ENCODE data around the gene HAPSTR1. TPM values are rescaled to one million over a fixed set of nuclear protein-coding genes. Genes with fewer than 3 reads are reported as not detected.
A peak's percentile ranks its signal among the peaks of the same experiment; 100 is the strongest.

HAPSTR1 gene
- total and polyA plus RNA-seq, 2 of the 4 experiments (the other 2 are of a cell fraction), result 22.2 to 56.5 TPM

- in situ Hi-C loops (cut with MboI; ENCODE audit: low sequenced_read_pairs), result loop anchor here (5.0 kb wide), 1 partner anchor 53 kb away; no protein-coding TSS in a partner anchor
- no peak overlapping the region for H4K5ac ChIP-seq (ENCODE audit: low read depth, low read length)
- no peak overlapping the region; the same call in 1 of the 2 replicates for H3K23ac ChIP-seq (ENCODE audit: low read depth, low read length)
- H3K4ac ChIP-seq (ENCODE audit: low read depth, low read length), result peak overlapping the region; percentile 93
- TF ChIP-seq CHD1 (IDR thresholded peaks at IDR 0.05; ENCODE audit: low read depth, low read length) (no peak), MXI1 (IDR thresholded peaks at IDR 0.05; ENCODE audit: borderline replicate concordance, low read depth, low read length) (peak; percentile 42; the same call in 1 of the 2 replicates), BHLHE40 (IDR thresholded peaks at IDR 0.05; ENCODE audit: low read depth, low read length) (peak; percentile 53; the same call in 1 of the 2 replicates), MAZ (IDR thresholded peaks at IDR 0.05; ENCODE audit: borderline replicate concordance, low read depth, low read length) (peak; percentile 91), CEBPB (IDR thresholded peaks at IDR 0.05; ENCODE audit: low read depth, low read length) (peak; percentile 88), FOS (IDR thresholded peaks at IDR 0.05; ENCODE audit: low read depth, low read length) (peak; percentile 93), MAFK (IDR thresholded peaks at IDR 0.05; ENCODE audit: low read depth, low read length) (peak; percentile 53; the same call in 1 of the 2 replicates), NFE2L2 (IDR thresholded peaks at IDR 0.05; ENCODE audit: low read depth, low read length) (no peak), RFX5 (IDR thresholded peaks at IDR 0.05; ENCODE audit: low read depth, low read length) (no peak), USF2 (IDR thresholded peaks at IDR 0.05; ENCODE audit: low read depth, low read length) (no peak), RCOR1 (IDR thresholded peaks at IDR 0.05; ENCODE audit: insufficient replicate concordance, low read length) (no peak), RAD21 (IDR thresholded peaks at IDR 0.05; ENCODE audit: low read length) (peak; percentile 29; the same call in 1 of the 2 replicates)
- H2BK20ac ChIP-seq (ENCODE audit: low read depth, low read length), result peak overlapping the region; percentile 96
- H2AFZ ChIP-seq (replicated peaks; ENCODE audit: low read length, poor library complexity), result peak overlapping the region; percentile 71
- DNase-seq (peak; percentile 97), ATAC-seq (ENCODE audit: low read depth) (peak; percentile 69)
- H3K4me1 ChIP-seq (ENCODE audit: control insufficient read depth, insufficient read depth, low read length), result peaks cover 14% of the 10 kb centered on the region
- peak overlapping the region in 1 of 2 experiments; percentile 79; a peak in 1 of 4 replicates for H4K8ac ChIP-seq (ENCODE audit: low read depth in 2 of 2, low read length in 2 of 2)
- peaks cover 19% of the 10 kb centered on the region for H3K9me1 ChIP-seq (ENCODE audit: insufficient read depth, low read length)
- H3K4me2 ChIP-seq (ENCODE audit: low read depth, low read length), result no peak overlapping the region
- peak overlapping the region; percentile 55; the same call in 1 of the 2 replicates for H3K14ac ChIP-seq (replicated peaks; ENCODE audit: low read depth, low read length)
- no peaks in the 10 kb centered on the region for H3K27me3 ChIP-seq (ENCODE audit: control insufficient read depth, insufficient read depth, low read length)
- H3K27ac ChIP-seq (ENCODE audit: insufficient read depth, low read length), result peak overlapping the region; percentile 79
- POLR2A ChIA-PET (ENCODE audit: unreplicated experiment), result no interaction called here
- peak overlapping the region; percentile 69; the same call in 1 of the 2 replicates for H2AK5ac ChIP-seq (ENCODE audit: low read depth, low read length)
- no peak overlapping the region for H3K9ac ChIP-seq (ENCODE audit: low read depth, low read length)
- H2BK15ac ChIP-seq (ENCODE audit: low read depth, low read length), result 0 out of 3 replicates have a peak overlapping the region, but pooled peaks have one; percentile 96
- peak overlapping the region; percentile 97 for H2BK120ac ChIP-seq (ENCODE audit: low read depth, low read length)
- no peaks in the 10 kb centered on the region for H3K9me3 ChIP-seq (ENCODE audit: control insufficient read depth, insufficient read depth, low read length)
- CTCF ChIA-PET, result interaction anchor here (0.7 kb wide), 1 partner anchor 40 kb away, joined by 3 read pairs; no protein-coding TSS in a partner anchor
- 0 out of 2 replicates have a peak overlapping the region, but pooled peaks have one; percentile 18 for H3K18ac ChIP-seq (ENCODE audit: low read depth, low read length)
- dilution Hi-C loops (cut with HindIII; ENCODE audit: low sequenced_read_pairs, unreplicated experiment), result no loop called here
- no peak overlapping the region for H2AK9ac ChIP-seq (replicated peaks; ENCODE audit: low read depth, low read length, poor library complexity)
- no TSS peak for BruUV-seq (replicated peaks)
- H3K4me3 ChIP-seq (ENCODE audit: insufficient read depth, low read depth, low read length), result no peak overlapping the region
- H2BK5ac ChIP-seq (ENCODE audit: low read depth, low read length, poor library complexity, severe bottlenecking), result peak overlapping the region; percentile 92
- H3K36me3 ChIP-seq (ENCODE audit: control insufficient read depth, insufficient read depth, low read length), result no peaks in the 10 kb centered on the region
- no peaks in the 10 kb centered on the region for H4K20me1 ChIP-seq (ENCODE audit: insufficient read depth, low read length)
- H4K91ac ChIP-seq (ENCODE audit: insufficient read depth, low read depth, low read length), result peak overlapping the region; percentile 90
- peak overlapping the region; percentile 14 for H3K56ac ChIP-seq (ENCODE audit: extremely low read depth, insufficient read depth, low read length)
- intact Hi-C loops (cut with micrococcal nuclease), result loop anchor here (2.0 to 5.0 kb wide), 3 partner anchors 28 to 87 kb away; partner anchors contain the start of genes HAPSTR1 and USP7
- H3K79me1 ChIP-seq (ENCODE audit: low read depth in 1 of 2, low read length in 2 of 2), result peaks cover 0 to 29% of the 10 kb centered on the region in 2 experiments; a peak in 2 of 4 replicates
- 0% methylated on average over 2 of the region's 7 CpGs; no CpG with 5 or more reads in 1 of the 2 experiments for WGBS, 2 experiments (ENCODE audit: extremely low coverage in 2 of 2, insufficient read length in 1 of 2)
Measured at GRCh38 chr16:9049241-9049640, 42.2 kb upstream of the HAPSTR1 start.

All from IMR-90 (cell line).